HG03103 (cell line): ENCODE data around the gene BARHL2.

Experiments
- ATAC-seq: cut with Tn5 transposase; IDR thresholded peaks from one replicate; pipeline ENCODE4 v1.9.1; 2021; ENCODE audit warnings: low read depth; ENCODE audit not compliant: unreplicated experiment

The BARHL2 gene

DNA sequence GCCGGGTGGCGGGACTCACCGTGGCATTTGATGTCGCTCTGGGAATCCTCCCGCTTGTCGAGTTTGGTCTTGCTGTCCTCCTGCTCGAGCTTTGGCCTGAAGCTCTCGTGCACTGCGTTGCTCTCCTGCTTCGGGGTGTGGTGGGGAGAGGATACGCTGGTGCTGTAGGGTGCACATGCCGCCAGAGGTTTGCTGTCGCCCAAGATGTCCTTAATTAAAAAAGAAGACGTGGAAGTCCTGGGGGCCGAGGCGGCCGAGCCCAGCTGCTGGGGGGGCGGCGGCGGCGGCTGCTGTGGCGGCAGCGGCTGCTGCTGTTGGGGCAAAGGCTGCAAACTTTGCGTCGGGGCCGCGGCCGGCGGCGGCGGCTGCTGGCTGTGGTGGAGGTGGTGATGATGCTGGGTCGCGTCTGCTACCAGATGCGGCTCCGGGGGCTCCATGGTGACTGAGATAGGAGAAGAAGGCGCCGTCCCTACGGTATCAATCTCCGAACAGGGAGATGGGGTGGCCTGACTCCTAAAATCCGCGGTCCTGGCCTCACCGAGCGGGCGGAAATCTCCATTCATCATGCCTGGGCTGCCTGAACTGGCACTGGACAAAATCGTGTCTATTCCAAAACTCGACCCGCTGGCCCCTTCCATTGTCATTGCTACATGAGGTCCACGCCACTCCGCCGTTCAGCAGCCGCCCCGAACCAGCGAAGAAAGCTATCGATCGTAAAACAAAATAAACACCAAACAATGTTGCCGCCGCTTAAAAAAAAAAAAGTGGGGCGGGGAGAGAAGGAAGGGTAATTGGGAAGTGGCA is at the start of gene BARHL2:
Gene BARHL2, minus strand, starts transcription at position 751 of the 804 bp plus-strand sequence. Its CDS starts 107 bp downstream, at position 644.
- no peak for ATAC-seq

DNA sequence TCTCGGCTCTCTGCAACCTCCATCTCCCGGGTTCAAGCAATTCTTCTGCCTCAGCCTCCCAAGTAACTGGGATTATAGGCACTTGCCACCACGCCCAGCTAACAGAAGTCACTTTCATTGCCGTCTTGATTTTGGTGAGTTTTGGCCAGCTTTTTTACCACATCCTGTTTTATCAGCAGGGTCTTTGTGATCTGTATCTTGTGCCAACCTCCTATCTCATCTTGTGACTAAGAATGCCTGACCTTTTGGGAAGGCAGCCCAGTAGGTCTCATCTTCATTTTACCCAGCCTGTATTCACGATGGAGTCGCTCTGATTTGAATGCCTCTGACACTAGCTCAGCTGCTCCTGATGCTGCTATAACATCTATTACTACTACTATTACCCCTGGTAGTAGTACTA is 46.8 kb upstream of the BARHL2 start:
- no peak for ATAC-seq

- no peak for ATAC-seq
Measured at GRCh38 chr1:90763506-90763905, 46.4 kb upstream of the BARHL2 start.

DNA sequence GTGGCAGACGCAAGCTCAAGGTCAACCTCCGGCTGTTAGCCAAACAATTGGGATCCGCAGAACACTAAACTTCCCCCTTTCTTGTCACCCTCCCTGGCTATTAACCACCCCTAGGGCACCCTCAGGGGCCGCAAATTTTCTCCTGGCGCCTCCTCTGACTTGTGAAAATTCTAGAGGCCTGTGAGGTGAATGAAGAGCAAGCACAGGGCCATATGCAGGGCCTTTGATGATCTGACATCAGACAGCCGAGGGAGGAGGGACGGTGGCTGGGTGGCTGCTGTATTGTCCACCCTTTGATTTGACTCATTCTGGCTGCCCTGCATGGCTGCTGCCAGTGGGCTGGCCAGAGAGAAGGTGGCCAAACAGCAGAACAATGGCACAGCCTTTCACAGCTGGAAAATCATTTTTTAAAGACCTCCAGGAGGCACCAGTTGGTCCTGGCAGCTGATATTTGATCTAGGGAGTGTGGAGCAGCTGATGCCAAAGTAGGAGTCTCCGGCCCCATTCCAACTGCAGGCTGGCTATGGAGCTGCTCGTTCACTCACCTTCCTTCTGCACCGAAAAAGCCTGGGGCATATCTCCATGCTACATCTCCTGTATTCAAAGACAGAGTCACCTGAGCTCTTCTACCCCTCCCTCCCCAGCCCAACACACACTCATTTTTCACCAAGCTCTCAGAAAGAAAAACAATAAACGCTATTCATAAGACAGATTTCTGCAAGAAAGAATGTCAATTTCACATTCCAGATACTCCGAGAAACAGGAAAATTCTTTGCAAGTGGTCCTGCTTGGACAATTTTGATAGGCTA is 44.9 kb upstream of the BARHL2 start:
- ATAC-seq: no peak

- no peak for ATAC-seq
Measured at GRCh38 chr1:90761156-90761555, 44.1 kb upstream of the BARHL2 start.

DNA sequence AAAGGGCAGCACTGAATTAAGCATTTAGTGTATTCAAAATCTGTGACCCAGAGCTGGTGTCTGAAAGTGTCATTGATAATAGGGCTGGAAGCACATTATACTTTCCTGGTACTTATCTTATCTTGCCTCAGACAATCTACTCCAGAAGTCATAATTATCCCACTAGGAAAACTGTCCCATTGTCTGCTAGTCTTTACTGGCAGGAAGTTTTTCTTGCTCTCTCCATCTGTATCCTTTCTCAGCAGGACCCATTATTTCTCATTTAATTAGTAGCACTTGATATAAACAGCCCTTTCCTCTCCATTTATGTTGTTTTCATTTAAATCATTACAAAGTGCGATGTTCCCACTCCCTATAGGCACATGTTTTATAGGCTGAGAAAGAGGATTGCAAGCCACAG is 36.5 kb upstream of the BARHL2 start:
- ATAC-seq: no peak

DNA sequence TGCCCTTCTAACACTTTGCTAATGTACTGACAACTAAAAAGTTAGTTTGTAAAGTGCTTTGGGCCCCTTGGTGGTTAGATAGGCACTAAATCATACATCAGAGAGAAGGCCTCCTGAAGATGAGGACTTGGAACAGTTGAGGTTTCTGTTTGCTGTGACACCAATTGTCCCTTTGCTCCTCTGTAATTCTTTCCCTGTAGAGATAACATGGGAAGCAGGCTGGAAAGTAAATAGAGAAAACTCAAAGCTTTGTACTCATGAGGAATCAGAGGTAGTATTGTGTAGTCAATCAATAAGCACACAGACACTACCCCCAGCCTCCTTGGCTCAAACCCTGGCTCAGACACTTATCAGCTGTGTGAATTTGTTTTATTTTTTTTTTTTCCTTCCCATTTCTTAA is 31.6 kb upstream of the BARHL2 start:
- ATAC-seq: no peak

- ATAC-seq: no peak
Measured at GRCh38 chr1:90746857-90747256, 29.8 kb upstream of the BARHL2 start.

GRCh38 chr1:90745972-90746371 is 28.9 kb upstream of the BARHL2 start:
- ATAC-seq: no peak

GRCh38 chr1:90732136-90732535 is 15.0 kb upstream of the BARHL2 start:
- no peak for ATAC-seq

- no peak for ATAC-seq
Measured at GRCh38 chr1:90731382-90732050, 14.4 kb upstream of the BARHL2 start.

GRCh38 chr1:90730243-90731022 is 13.3 kb upstream of the BARHL2 start:
- ATAC-seq: no peak

GRCh38 chr1:90729504-90730242 is 12.6 kb upstream of the BARHL2 start:
- no peak for ATAC-seq

DNA sequence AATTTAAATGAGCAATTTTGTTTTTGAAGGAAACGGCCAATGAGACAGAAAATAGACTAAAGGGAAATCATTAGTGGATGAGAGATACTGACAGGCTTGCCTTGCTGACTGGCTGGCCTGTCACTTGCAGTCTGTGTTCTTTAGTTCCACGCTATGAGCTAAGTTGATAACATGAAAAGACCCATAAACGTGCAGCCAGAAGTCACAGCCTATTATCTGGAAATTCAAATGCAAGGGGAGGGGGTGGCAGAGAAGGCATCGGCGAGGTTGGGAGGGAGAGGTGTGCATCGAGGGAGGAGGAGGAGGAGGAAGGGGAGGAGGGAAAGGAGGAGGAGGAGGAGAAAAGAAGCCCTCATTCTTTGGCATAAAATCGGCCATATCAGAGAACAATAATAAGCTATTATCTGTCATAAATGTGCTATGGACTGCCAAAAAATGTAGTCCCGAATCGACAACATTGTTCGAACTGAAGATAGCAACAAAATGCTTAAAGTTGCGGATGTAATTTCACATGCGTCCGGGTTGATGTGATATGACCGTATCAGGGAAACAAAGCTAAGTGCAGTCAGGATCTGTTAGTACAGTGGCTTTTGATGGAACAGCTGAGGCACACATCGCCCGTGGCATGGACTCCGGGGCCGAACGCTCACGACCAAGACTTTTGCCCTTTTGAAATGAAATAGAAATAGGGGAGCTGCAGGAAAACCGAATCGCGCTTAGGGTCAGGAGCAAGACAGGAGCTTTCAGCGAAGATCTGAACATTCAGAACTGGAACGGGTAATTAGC is 11.6 kb upstream of the BARHL2 start:
- no peak for ATAC-seq

- no peak for ATAC-seq
Measured at GRCh38 chr1:90727917-90728501, 10.9 kb upstream of the BARHL2 start.

GRCh38 chr1:90726986-90727480 is 9.9 kb upstream of the BARHL2 start:
- no peak for ATAC-seq

- ATAC-seq: no peak
Measured at GRCh38 chr1:90726425-90726985, 9.4 kb upstream of the BARHL2 start.
